ENCODE measurements around the gene PYGM.

DNA sequence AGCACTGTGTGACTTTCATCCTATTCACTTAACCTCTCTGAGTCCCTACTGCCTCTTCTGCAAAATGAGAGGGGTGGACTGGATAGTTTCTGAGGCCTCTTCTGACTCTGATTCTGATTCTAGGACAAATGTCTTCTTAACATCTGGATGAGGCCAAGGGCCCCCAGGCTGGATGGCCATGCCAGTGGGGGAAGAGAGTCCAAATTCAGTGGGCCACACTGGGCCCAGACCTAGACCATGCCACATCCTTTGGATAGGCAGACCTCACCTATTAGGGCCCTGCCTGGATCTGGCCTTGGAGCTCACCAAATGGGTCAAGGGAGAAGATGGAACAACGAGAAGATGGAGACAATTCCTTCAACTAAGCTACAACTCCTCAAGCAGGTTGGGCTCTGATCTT, 61.3 kb downstream of the PYGM start:
- TF ChIP-seq POLR2A (IDR thresholded peaks at IDR 0.05) (no peak), POLR2AphosphoS5 (IDR thresholded peaks at IDR 0.05) (no peak)
- TF ChIP-seq, protein P1, sequence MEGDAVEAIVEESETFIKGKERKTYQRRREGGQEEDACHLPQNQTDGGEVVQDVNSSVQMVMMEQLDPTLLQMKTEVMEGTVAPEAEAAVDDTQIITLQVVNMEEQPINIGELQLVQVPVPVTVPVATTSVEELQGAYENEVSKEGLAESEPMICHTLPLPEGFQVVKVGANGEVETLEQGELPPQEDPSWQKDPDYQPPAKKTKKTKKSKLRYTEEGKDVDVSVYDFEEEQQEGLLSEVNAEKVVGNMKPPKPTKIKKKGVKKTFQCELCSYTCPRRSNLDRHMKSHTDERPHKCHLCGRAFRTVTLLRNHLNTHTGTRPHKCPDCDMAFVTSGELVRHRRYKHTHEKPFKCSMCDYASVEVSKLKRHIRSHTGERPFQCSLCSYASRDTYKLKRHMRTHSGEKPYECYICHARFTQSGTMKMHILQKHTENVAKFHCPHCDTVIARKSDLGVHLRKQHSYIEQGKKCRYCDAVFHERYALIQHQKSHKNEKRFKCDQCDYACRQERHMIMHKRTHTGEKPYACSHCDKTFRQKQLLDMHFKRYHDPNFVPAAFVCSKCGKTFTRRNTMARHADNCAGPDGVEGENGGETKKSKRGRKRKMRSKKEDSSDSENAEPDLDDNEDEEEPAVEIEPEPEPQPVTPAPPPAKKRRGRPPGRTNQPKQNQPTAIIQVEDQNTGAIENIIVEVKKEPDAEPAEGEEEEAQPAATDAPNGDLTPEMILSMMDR (IDR thresholded peaks at IDR 0.05): no peak
